ENCODE data around the gene MPPED1.

The MPPED1 gene

DNA sequence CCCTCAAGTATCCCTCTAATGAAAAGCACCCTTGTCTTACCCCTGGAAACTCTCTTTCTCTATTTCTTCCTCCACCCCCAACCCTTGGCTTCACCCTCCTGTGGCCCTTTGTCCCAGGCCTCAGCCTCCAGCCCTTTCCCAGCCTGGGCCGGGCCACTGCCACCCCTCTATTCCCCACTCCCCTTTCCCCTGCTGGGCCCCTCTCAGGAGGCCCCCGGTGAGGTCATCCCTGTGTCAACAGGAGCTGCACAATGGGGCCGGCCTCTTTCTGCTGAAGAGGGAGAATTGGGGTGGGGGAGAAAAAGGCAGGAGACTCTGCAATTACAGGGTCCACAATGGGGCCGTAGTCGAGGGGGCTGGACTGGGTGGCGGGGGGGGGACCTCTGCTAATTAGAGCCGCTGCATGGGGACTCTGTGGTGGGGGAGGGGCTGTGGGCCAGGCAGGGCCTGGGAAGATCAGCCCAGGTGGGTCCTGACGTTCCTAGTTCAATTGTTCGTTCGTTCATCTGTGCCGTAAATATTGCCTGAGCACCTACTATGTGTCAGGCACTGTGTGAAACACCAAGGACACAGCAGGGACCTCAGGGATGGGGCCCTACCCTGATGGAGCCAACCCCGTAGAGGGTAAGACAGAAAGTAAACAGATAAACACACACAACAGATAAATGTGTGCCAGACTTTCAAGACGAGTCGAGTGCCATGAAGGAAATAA lies 18.5 kb upstream of the MPPED1 start:
- DNase-seq: no peak

DNA sequence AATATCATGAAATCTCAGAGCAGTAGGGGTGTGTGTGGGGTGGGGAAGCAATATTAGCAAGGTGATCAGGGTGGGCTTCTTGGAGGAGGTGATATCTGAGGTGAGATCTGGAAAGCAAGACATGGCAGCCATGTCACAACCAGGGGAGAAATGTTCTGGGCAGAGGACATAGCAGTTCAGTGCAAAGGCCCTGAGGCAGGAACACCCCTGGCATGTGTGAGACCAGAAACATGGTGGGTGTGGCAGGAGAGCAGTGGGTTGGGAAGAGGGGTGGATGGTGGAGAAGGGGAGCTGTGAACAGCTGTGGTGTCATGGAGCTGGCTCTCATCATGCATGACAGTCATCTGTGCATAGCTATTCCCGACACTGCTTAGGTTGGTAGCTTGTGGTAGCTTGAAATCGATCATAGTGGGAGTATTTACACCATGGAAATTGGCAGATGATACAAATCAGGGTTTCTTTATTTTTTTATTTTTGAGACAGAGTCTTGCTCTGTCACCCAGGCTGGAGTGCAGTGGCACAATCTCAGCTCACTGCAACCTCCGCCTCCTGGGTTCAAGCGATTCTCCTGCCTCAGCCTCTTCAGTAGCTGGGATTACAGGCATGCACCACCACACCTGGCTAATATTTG lies 17.9 kb upstream of the MPPED1 start:
- DNase-seq: no peak

DNA sequence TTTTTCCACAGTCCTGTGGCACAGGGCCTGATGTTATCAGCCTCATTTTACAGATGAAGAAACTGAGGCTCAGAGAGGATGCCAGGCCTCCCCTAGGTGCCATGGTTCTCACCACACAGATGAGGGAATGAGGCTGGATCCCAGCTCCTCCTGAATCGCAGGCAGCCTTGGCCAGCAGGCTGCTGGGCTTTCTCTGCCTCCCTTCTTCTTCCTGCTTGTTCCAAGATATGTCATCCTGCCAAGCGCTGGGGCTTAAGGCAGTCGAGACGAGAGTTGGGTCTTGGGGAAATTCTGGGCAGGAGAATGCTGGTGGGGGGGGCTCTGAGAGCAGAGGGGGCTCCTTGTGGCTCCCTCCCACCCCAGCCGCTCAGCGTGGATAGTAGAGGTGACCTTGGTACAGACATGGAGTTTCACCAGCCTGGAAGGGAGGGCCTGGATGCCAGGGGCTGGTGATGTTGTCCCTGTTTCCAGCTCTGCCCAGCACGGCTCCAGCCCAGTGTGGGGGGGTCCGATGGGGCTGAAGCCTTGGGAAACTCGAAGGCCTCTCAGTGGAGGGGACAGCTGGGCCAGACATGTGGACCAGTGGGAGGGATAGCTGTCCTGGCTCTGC lies 16.6 kb upstream of the MPPED1 start:
- DNase-seq: no peak

DNA sequence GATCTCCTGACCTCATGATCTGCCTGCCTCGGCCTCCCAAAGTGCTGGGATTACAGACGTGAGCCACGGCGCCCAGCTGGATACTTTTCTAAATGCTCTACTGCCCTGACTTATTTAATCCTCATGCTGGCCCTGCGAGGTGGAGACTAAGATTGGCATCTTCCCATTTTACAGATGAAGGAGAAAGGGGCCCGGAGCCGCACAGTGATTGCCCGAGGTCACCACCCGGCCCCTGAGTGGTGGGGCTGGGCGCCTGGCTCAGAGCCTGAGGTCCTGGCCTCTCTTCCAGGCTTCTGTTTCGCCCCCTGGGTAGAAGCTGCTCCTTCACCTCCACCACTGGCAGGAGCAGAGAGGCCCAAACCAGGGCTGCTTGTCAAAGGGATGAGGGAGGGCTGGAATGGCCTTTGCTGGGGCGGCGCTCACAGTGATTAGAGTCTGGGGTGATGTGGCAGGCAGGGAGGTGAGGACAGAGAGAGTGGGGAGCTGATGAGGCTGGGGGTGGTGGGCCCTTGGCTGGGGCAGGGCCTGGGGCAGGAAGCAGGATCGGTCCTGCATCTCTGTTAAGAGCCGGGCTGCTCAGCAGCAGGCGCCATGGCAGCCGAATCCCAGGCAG lies 15.4 kb upstream of the MPPED1 start:
- DNase-seq: no peak

DNA sequence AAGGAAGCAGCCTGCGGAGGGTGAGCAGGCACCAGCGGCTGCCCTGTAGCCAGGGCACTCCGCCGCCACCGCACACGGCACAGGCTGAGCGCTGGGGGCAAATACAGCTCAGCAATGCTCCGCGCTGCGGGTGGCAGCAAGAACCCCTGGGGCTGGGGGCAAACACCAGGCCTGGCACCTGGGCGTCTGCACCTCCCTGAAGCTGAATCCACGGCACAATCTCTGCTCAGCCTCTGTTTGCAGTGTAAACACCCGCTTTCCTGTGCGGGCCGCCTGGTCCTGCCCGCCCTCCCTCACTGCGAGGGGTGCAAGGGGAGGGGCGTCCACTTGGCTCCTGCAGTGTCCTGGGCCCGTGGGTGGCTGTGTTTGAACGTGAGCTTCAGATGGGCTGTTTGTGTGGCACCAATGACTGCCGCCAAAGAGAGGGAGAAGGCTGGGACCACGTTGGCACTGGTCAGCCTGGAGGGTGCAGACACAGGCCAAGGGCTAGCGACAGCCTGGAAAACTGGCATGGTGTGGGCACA lies 14.8 kb upstream of the MPPED1 start:
- no peak for DNase-seq

DNA sequence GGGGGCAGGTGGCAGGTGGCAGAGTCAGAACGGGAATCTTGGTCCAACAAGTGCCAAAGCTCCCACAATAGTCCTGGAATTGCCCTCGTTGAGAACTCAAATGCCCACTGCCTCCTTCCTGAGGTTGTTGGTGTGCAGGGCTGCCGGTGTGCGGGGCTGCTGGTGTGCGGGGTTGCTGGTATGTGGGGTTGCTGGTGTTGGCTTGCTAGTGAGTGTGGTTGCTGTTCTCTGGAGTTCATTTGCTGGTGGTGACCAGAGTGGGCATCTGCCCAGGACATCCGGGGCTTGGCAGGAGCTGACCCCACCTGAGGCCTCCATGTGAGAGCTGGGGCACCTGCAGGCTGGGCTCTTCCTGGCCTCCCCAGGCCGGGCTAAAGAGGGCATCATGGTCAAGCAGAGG lies 14.0 kb upstream of the MPPED1 start:
- no peak for DNase-seq

DNA sequence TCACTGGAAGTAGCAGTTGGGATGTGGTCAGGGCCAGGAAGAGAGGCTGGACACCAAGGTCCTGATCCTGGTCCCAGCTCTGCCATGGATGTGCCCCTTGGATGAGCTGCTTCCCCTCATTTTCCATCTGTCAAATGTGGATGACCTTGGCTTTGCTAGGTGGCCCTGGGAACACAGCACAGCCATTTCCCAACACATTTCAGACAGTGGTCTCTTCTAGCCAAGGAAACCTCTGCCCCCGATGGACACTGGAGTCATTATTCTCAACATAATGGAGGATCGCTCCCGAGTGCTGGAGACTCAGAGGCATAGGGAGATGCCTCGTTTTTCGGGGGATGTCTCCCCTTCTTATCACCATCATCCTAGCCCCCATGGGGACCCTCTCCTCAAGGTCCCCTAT lies 13.6 kb upstream of the MPPED1 start:
- DNase-seq: no peak

DNA sequence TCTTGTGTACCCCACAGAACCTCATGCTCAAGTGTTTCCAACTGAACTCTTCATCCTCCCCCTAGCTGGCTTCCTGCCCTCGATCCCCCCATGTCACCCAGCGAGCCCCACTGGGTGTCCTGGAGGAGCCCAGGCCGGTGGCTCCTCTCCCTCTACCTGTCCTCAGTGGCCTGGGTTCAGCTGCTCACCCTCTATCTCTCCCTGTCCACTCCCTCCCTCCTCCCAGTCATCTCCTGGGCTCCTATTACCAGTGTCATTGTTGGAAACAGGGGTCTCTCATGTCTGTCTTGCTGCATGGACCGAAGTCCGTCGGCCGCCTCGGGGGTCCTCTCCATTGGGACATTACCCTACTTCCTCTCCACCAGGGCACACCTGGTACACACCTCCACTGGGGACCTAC lies 12.9 kb upstream of the MPPED1 start:
- DNase-seq: no peak

DNA sequence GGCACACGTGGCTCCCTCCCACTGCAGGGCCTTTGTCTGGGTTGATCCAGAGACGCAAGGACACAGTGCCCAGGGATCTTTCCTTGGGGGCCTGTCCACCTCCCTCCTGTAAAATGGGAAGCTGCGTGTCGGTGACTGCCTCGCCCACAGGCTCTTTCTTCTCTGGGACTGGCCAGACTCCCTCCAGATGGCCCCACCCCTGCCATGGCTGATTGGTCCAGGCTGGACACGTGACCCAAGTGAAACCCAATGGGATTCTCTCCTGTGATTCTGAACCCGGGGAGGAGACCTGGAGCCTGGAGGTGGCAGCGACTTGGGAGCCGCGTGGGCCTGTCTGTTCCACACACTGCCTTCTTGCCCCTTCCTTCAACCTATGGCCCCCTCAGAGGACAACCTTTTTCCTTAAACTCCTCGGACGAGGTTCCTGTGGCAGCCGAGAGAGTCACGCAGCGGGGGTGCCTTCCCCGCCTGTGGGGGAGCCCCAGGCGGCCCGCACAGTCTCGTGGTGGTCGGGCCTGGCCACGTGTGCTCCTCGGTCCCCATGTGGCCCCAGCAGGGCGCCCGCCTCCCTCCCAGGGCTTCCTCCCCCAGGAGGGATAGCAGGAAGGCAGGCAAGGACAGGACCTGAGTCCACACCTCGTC lies 12.4 kb upstream of the MPPED1 start:
- DNase-seq: no peak

DNA sequence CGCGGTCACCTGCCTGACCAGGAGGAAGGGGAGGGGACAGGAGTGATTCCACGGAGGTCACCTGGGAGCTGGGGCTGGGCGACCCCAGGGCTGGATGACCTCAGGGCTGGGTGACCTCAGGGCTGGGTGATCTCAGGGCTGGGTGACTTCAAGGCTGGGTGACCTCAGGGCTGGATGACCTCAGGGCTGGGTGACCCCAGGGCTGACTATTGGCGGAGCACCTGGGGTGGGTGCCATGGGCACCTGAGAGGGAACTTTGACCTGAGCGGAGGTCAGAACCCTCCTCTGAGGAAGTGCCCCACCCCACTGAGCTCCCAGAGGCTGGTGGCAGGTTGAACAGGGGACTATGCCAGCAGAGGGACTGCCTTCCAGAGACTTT lies 11.8 kb upstream of the MPPED1 start:
- DNase-seq: no peak

DNA sequence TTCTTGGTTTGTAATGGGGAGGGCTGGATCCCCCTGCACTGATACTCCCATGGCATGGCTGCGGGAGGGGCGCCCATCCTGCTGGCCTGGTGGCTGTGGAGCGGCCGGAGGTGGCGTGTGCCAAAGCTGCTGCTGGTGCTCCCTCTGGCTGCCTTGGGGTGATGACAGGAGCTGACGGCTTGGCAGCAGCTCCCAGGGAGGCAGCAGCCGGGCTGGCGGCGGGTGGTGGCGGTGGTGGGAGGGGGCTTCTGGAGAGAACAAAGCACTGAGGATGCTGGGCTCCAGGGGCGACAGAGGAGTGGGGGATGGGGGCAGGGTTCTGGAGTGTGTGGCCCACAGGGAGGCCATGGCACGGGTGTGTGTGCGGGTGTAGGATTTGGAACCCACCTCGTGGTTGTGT lies 11.4 kb upstream of the MPPED1 start:
- no peak for DNase-seq

DNA sequence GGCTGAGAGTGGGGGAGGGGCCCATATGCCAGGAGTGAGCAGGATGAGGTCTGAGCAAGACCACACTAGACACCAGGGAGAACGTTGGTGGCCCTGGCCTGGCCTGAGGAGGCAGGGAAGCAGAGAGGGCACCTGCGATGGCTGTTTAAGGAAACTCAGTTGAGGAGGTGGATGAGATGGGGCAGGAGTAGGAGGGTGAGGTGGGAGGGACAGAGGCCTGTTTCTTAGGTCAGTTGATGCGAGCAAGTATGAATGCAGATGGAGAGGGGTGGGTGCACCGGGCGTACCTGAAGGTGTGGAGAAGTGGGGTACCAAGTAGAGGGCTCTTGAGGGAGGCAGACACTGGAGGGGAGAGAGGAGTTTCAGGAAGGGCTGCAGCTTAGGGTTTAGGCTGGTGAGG lies 10.6 kb upstream of the MPPED1 start:
- no peak for DNase-seq

DNA sequence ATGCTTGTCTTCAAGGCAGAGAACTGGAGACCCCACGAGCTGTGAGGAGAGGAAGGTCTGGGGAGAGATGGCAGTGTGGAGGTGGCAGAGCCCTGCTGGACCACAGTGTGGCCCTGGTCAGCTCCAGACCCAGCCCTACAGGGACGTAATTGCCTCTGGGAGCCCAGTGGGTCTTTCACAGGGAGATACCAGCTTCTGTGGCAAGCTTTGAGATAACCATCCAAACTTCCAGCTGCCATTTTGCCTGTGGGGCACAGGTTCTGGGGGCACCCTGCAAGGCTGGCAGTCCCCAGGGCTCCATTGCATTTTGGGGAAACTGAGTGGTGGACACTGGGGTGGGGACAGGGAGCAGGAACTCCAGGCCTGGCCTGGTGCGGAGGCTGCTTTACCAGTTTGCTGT lies 10.2 kb upstream of the MPPED1 start:
- no peak for DNase-seq

DNA sequence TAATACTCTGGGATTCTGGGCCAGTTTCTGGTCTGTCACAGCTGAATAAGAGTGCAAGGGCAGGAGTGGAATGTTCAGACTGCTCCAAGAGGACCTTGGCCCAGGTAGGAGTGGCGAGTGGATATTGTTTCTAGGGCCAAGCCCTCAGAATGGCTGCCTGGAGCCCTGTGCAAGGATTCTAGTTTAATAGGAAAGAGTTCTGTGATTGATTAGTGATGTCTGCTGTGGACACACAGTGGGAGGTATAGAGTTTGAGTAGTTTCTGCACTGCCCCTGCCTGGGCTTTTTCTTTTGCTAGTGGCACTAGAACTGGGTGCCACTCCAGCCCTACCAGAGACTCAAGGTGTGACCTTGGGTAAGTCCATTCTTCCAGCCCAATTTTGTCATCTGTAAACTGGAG lies 9.7 kb upstream of the MPPED1 start:
- no peak for DNase-seq

DNA sequence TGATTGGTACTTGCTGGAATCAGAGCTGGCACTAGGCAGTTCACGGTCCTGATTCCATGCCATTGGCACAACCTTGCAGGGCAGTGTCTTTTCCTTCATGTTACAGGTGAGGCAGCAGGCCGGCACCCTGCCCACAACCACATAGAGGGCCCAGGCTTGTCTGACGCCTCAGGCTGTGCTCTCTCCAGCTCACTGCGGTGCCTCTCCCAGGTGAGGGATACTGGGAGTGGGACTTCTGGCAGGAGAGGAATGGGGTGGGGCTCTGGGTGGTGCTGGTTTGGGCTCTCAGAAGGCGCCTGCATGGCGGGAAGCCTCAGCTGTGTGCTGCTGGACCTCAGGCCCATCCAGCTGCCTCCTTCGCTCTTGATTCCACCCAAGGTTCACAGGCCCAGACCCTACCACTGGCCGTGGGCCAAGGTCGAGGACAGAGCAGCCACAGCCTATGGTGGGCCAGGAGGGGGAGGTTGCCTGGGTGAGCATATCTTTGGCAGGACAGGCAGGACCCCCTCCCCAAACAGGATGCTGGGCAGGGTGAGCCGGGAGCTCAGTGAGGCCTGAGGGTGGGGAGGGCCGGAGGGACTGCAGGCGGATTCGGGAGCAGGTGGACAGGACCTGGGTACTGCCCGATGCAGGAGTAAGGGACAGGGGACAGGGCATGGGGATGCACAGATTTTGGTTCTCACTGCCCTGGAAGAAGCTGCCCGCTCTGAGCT lies 7.0 kb upstream of the MPPED1 start:
- no peak for DNase-seq

DNA sequence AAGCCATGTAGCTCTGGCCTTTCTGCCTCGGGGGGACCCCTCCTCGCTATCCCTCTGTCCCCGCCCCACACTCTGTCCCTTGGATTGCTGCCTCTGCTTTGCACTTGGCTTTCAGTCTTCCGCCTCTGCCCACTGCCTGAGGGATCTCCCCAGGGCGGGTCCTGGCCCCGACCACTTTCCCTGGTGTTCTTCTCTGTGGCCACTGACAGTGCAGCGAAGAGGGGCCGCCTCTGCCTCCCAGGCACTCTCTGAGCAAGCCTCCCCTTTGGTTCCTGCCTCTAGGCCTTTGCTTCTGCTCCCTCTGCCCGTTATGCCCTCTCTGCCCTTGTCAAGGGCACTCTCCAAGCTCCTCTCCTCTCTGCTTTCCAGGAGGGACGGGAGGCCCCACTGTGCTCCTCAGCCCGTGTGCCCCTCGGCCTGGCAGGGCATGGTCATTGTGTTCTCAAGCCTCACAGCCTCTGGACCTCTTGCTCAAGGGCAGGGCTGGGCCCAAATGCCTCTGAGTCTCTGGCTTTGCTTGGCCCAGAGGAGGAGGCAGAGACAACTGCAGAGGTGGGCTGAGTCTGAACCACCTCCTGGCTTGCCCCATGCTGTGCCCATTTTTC lies 5.5 kb upstream of the MPPED1 start:
- DNase-seq: no peak

DNA sequence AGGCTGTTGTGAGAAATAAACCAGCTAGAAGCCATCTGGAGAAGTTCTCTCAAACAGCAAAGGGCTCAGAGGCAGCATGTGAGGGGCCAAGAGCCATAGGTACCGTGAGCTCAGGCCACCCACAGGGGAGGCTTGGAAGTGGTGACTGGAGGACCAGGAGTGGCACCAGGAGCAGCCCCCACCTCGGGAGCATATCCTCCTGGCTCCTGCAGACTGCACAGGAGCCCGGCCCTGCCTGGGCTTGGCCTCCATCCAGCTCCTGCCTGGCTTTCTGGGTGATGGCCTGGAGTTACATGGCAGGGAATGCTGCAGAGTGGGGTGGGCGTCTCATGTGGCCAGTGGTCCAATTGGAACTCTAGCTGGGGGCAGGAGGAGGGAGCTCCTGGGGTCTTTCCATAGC lies 4.2 kb upstream of the MPPED1 start:
- no peak for DNase-seq

DNA sequence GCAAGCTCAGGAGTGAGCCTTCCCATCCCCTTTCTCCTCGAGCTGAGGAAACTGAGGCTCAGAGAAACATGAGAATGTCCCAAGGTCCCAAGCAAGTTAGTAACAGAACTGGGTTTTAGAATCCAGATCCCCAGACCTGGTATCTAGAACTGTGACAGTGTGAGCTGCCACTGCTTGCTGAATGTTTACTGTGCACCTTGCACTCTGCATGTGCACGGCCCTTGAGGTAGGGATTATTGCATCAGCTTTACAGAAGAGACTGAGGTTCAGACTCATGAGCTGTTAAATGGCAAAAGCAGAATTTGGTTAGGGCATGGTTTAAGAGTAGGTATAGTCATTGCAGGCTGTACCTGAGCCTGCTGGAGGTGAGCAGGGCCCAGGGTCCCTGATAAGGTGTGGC lies 3.8 kb upstream of the MPPED1 start:
- DNase-seq: no peak

DNA sequence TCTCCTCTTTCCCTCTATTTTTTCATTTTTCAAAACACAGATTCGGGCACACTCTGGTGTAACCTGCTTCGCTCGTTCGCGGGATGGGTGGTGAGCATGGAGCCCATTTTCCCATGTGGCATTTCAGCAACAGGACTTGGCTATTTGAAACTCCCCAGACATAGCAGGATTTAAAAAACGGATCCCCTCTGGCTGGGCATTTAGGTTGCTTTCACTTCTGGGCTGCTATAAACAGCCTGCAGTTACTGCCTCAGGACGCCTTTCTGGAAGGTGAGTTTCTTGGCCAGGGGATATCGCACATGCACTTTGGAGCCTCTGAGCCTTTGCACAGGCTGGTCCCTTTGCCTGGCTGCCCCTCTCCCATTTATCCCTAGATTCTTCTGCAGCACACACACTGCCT lies 2.8 kb upstream of the MPPED1 start:
- no peak for DNase-seq

DNA sequence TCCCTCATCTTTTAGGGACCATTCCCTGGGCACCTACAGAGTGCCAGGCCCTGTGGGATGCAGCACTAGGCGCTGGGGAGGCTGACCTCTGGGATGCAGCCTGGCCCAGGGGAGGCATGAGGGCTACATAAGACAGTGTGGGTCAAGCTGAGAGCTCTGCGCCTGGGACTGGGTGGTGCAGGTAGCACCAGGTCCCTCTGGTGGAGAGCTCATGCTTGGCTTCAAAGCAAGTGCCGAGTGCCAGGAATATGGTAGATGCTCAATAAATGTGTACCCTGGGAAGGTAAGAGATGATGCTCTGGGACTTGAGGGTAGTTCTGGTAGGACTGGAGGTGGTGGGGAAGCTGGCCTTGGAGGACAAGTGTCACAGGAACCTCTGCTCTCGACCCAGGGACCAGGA lies 2.0 kb upstream of the MPPED1 start:
- no peak for DNase-seq

DNA sequence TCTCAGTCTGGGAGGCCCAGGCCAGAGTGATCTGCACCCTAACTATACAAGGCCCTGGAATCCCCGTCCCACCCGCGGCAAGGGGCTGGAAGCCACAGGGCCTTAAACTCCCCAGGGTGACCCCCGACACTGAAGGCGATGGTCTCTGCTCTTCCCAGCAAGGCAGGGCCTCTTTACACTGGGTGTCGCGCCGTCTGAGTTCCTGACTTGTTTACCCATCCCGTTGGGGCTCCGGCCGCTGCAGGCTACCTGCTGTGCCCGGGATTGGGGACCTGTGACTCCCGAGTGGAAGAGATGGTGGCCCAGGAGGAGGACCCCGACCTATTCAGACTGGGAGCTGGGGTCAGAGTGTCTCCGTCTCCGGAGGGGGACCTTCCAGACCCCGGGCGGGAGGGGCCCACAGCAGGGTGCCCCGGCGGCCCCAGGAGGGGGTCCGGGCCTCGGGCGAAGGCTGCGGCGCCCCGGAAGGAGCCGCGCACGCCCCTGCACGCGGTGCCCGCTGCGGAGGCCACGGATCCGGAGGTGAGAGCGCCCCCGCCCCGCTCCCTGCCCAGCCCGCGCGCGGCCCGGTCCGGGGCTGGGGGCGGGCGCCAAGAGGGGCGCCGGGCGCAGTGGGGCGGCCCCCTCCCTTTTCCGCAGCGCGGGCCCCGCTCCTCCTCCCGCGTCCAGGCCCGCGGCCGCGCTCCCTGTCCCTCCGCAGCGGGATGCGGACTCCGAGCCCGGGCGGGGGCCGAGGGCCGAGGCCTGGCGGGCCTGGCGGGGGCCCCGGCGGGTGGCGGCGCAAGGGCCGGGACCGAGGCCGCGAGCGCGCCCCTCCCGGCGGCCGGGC lies 560 bp upstream of the MPPED1 start:
- no peak for DNase-seq

Data from cortex of kidney (tissue), 1 donor.